H1 (cell line): ENCODE results near the gene ZBTB18. TPM values are rescaled to one million over a fixed set of nuclear protein-coding genes. Genes with fewer than 3 reads are reported as not detected.

Source experiments
- CTCF ChIA-PET: fragments of 300-600 bp; sonication (Branson Sonifier 250); formaldehyde crosslinking; loops from one replicate; lab custom pipeline; 2021; ENCODE audit not compliant: partially characterized antibody; lab: Charles Lee
- POLR2A ChIA-PET: fragments of 300-600 bp; sonication (Branson Sonifier 250); formaldehyde crosslinking; loops from one replicate; lab custom pipeline; 2021; ENCODE audit warnings: inconsistent platforms; ENCODE audit not compliant: partially characterized antibody; lab: Charles Lee
- DNase-seq, 2 experiments: peaks; one replicate each; pipeline versions ENCODE4 v3.0.0 to v3.0.0-alpha.2; 2010 to 2022; ENCODE audit warnings: low spot score in 2 of 2, low read depth in 1 of 2, mixed read lengths in 1 of 2
- FAIRE-seq: peaks from 2 replicates; lab custom pipeline; 2011; peaks lifted over from hg19 to GRCh38; lab: Jason Lieb, UNC
- H2AFZ ChIP-seq: 2 replicates; pipeline ENCODE4 v1.8.1; 2012; ENCODE audit warnings: low read length, inconsistent platforms
- H2AK5ac ChIP-seq: 2 replicates; pipeline ENCODE4 v1.6.1; 2013; ENCODE audit warnings: low read depth, low read length
- H2BK120ac ChIP-seq: replicated peaks from 2 replicates; pipeline ENCODE3; 2013; ENCODE audit warnings: low read depth, low read length, inconsistent platforms
- H2BK12ac ChIP-seq: 2 replicates; pipeline ENCODE4 v1.6.1; 2013; ENCODE audit warnings: low read depth, low read length
- H2BK15ac ChIP-seq: 2 replicates; pipeline ENCODE4 v1.6.1; 2013; ENCODE audit warnings: low read length
- H2BK20ac ChIP-seq: 2 replicates; pipeline ENCODE4 v1.6.1; 2013; ENCODE audit warnings: low read length
- H2BK5ac ChIP-seq: 2 replicates; pipeline ENCODE4 v1.6.1; 2013; ENCODE audit warnings: low read depth, low read length
- H3K14ac ChIP-seq: 2 replicates; pipeline ENCODE4 v1.6.1; 2013; ENCODE audit warnings: inconsistent platforms; ENCODE audit not compliant: insufficient read length
- H3K18ac ChIP-seq: 2 replicates; pipeline ENCODE4 v1.6.1; 2013; ENCODE audit warnings: low read length; ENCODE audit errors: extremely low read depth
- H3K23ac ChIP-seq: 2 replicates; pipeline ENCODE4 v1.6.1; 2013; ENCODE audit warnings: inconsistent platforms; ENCODE audit not compliant: insufficient read length
- H3K23me2 ChIP-seq: 2 replicates; pipeline ENCODE4 v1.6.1; 2013; ENCODE audit warnings: low read depth, low read length
- H3K27ac ChIP-seq: 2 replicates; pipeline ENCODE4 v1.6.1; 2011; ENCODE audit warnings: low read depth, low read length, inconsistent platforms
- H3K27me3 ChIP-seq, 4 experiments: replicated peaks in 1 of 4; 1 replicate in 1 of 4; 2 replicates in 3 of 4; pipeline versions ENCODE4 v1.6.1 to v1.8.1; 2011 to 2013; ENCODE audit warnings: low read length in 3 of 4, mild to moderate bottlenecking in 3 of 4, inconsistent platforms in 2 of 4, mixed read lengths in 2 of 4, moderate library complexity in 1 of 4; ENCODE audit not compliant: control insufficient read depth in 3 of 4, insufficient read depth in 3 of 4; ENCODE audit errors: extremely low read depth in 1 of 4
- H3K36me3 ChIP-seq, 4 experiments: 2 replicates each; pipeline versions ENCODE4 v1.6.1 to v1.8.1; 2011 to 2013; ENCODE audit warnings: mild to moderate bottlenecking in 4 of 4, low read length in 3 of 4, moderate library complexity in 2 of 4, control low read depth in 1 of 4, inconsistent platforms in 1 of 4; ENCODE audit not compliant: insufficient read depth in 4 of 4, control insufficient read depth in 2 of 4
- H3K4ac ChIP-seq: replicated peaks from 2 replicates; pipeline ENCODE3; 2013; ENCODE audit warnings: low read length, low read depth, mixed read lengths, inconsistent platforms; ENCODE audit not compliant: insufficient read length
- H3K4me1 ChIP-seq, 4 experiments: replicated peaks in 1 of 4; 1 replicate in 1 of 4; 2 replicates in 3 of 4; pipeline versions ENCODE4 v1.6.1 to v1.8.1; 2011 to 2013; ENCODE audit warnings: low read length in 3 of 4, inconsistent platforms in 2 of 4, mixed read lengths in 1 of 4; ENCODE audit not compliant: insufficient read depth in 4 of 4, control insufficient read depth in 3 of 4
- H3K4me2 ChIP-seq, 2 experiments: 2 replicates each; pipeline versions ENCODE4 v1.6.1 to v1.8.1; 2011 to 2013; ENCODE audit warnings: low read depth in 2 of 2, low read length in 2 of 2, control low read depth in 1 of 2, inconsistent platforms in 1 of 2, mild to moderate bottlenecking in 1 of 2; ENCODE audit not compliant: insufficient read depth in 1 of 2
- H3K4me3 ChIP-seq, 4 experiments: fragments of 200-600, 300-600 bp in 1 of 4; sonication (generic), shearing (Covaris generic), sonication (Bioruptor Twin) in 1 of 4; 2 replicates each; pipeline versions ENCODE4 v1.5.1 to v1.8.1; 2011 to 2016; ENCODE audit warnings: low read length in 4 of 4, low read depth in 3 of 4, control low read depth in 2 of 4, inconsistent platforms in 2 of 4, mild to moderate bottlenecking in 2 of 4, mixed read lengths in 1 of 4, moderate library complexity in 1 of 4; ENCODE audit not compliant: insufficient read depth in 2 of 4; ENCODE audit errors: extremely low read depth in 1 of 4
- H3K56ac ChIP-seq: replicated peaks from 2 replicates; pipeline ENCODE3; 2013; ENCODE audit warnings: low read depth, mild to moderate bottlenecking, mixed read lengths, low read length, inconsistent platforms; ENCODE audit not compliant: insufficient read length
- H3K79me1 ChIP-seq: 2 replicates; pipeline ENCODE4 v1.6.1; 2013; ENCODE audit warnings: low read depth, low read length, control low read depth
- H3K79me2 ChIP-seq, 2 experiments: 2 replicates each; pipeline versions ENCODE4 v1.6.1 to v1.8.1; 2012 to 2013; ENCODE audit warnings: low read length in 2 of 2, mild to moderate bottlenecking in 2 of 2, inconsistent platforms in 1 of 2; ENCODE audit not compliant: insufficient read depth in 2 of 2, control insufficient read depth in 1 of 2
- H3K9ac ChIP-seq, 4 experiments: replicated peaks in 1 of 4; 1 replicate in 1 of 4; 2 replicates in 3 of 4; pipeline versions ENCODE4 v1.6.1 to v1.8.1; 2011 to 2013; ENCODE audit warnings: low read depth in 3 of 4, low read length in 3 of 4, control low read depth in 2 of 4, mild to moderate bottlenecking in 2 of 4, moderate library complexity in 2 of 4, inconsistent platforms in 1 of 4; ENCODE audit errors: extremely low read depth in 1 of 4
- H3K9me3 ChIP-seq, 2 experiments: 2 replicates each; pipeline versions ENCODE4 v1.6.1 to v1.8.1; 2012 to 2013; ENCODE audit warnings: mild to moderate bottlenecking in 2 of 2, moderate library complexity in 2 of 2, control low read depth in 1 of 2, inconsistent platforms in 1 of 2, low read depth in 1 of 2, low read length in 1 of 2, mixed read lengths in 1 of 2; ENCODE audit not compliant: insufficient read depth in 2 of 2
- H4K20me1 ChIP-seq, 2 experiments: replicated peaks in 1 of 2; 2 replicates each; pipeline versions ENCODE3 to v1.8.1; 2011 to 2013; ENCODE audit warnings: inconsistent platforms in 2 of 2, low read length in 2 of 2, mild to moderate bottlenecking in 1 of 2; ENCODE audit not compliant: insufficient read depth in 2 of 2, control insufficient read depth in 1 of 2
- H4K5ac ChIP-seq: 2 replicates; pipeline ENCODE4 v1.6.1; 2013; ENCODE audit warnings: low read length, low read depth, mixed read lengths, inconsistent platforms; ENCODE audit not compliant: insufficient read length
- H4K8ac ChIP-seq: 2 replicates; pipeline ENCODE4 v1.8.0; 2013; ENCODE audit warnings: mild to moderate bottlenecking, moderate library complexity, low read length, inconsistent platforms; ENCODE audit not compliant: insufficient read depth; ENCODE audit errors: extremely low read depth
- H4K91ac ChIP-seq: replicated peaks from 2 replicates; pipeline ENCODE3; 2013; ENCODE audit warnings: low read length, mixed read lengths, inconsistent platforms; ENCODE audit not compliant: insufficient read length
- CHD1 ChIP-seq: IDR thresholded peaks from 2 replicates; pipeline ENCODE4 v1.6.1; 2012; ENCODE audit warnings: low read depth, low read length, improper control_type of control experiment
- E2F6 ChIP-seq: IDR thresholded peaks from 2 replicates; pipeline ENCODE4 v1.6.1; 2012; ENCODE audit warnings: inconsistent platforms
- EGR1 ChIP-seq: IDR thresholded peaks from 2 replicates; pipeline ENCODE4 v1.6.1; 2011; ENCODE audit warnings: low read depth, low read length, borderline replicate concordance
- EP300 ChIP-seq, 2 experiments: IDR thresholded peaks; 1 replicate in 1 of 2; 2 replicates in 1 of 2; pipeline ENCODE4 v1.6.1; 2011 to 2012; ENCODE audit warnings: low read depth in 2 of 2, low read length in 2 of 2, mild to moderate bottlenecking in 2 of 2, borderline replicate concordance in 1 of 2, inconsistent platforms in 1 of 2, moderate library complexity in 1 of 2
- EZH2 ChIP-seq: fragments of 200-600 bp; sonication (generic); IDR thresholded peaks from 2 replicates; pipeline ENCODE4 v1.7.1; 2012; ENCODE audit warnings: low read depth, mild to moderate bottlenecking, moderate library complexity, low read length, inconsistent platforms; ENCODE audit not compliant: severe bottlenecking
- GTF2F1 ChIP-seq: IDR thresholded peaks from 2 replicates; pipeline ENCODE4 v1.6.1; 2012; ENCODE audit warnings: low read depth, low read length, improper control_type of control experiment, borderline replicate concordance
- KDM5A ChIP-seq: fragments of 200-600 bp; IDR thresholded peaks from 2 replicates; pipeline ENCODE4 v1.7.1; 2012; ENCODE audit warnings: mild to moderate bottlenecking, low read length, inconsistent platforms, mixed read lengths
- MAFK ChIP-seq: IDR thresholded peaks from 2 replicates; pipeline ENCODE4 v1.6.1; 2012; ENCODE audit warnings: low read depth, mild to moderate bottlenecking, improper control_type of control experiment, low read length
- MAX ChIP-seq: IDR thresholded peaks from 2 replicates; pipeline ENCODE4 v1.6.1; 2012; ENCODE audit warnings: inconsistent platforms
- RBBP5 ChIP-seq: IDR thresholded peaks from 2 replicates; pipeline ENCODE4 v1.7.1; 2012; ENCODE audit warnings: low read depth, mild to moderate bottlenecking, inconsistent platforms, low read length, moderate library complexity, borderline replicate concordance
- SP4 ChIP-seq: IDR thresholded peaks from 2 replicates; pipeline ENCODE4 v1.6.1; 2012; ENCODE audit warnings: low read length, inconsistent platforms
- TAF1 ChIP-seq: IDR thresholded peaks from 2 replicates; pipeline ENCODE4 v1.6.1; 2011; ENCODE audit warnings: mild to moderate bottlenecking, low read depth, low read length
- TEAD4 ChIP-seq: IDR thresholded peaks from 2 replicates; pipeline ENCODE4 v1.6.1; 2012; ENCODE audit warnings: low read depth, low read length, inconsistent platforms, mixed read lengths
- WGBS, 2 experiments: shearing (Covaris generic) in 1 of 2; methylation state at CpG; one replicate each; pipeline versions ENCODE4 v1.1.6 to v1.1.7; 2013 to 2015; ENCODE audit warnings: low lambda C conversion rate in 2 of 2, mixed read lengths in 2 of 2, inconsistent platforms in 1 of 2, low coverage in 1 of 2, missing lambda C conversion rate in 1 of 2; ENCODE audit not compliant: insufficient replicate concordance in 2 of 2, insufficient coverage in 1 of 2, insufficient read length in 1 of 2; ENCODE audit errors: extremely low coverage in 1 of 2, missing lambda C conversion rate in 1 of 2; 5-methylcytosine and 5-hydroxymethylcytosine counted together
- polyA plus RNA-seq, 7 experiments: library from polyadenylated mRNA; depleted of rRNA in 3 of 7; stranded (reverse) in 5 of 7; unstranded in 2 of 7; fragments of >200 nt in 5 of 7; fragments of 200-250 nt in 2 of 7; gene quantifications; 1 replicate in 5 of 7; 2 replicates in 1 of 7; 4 replicates in 1 of 7; pipeline versions ENCODE4 v1.2.1 to v1.2.3, GENCODE V29; 2011 to 2013; ENCODE audit warnings: missing spikeins in 2 of 7, mixed read lengths in 2 of 7
- total RNA-seq: library from RNA; stranded (reverse); fragmentation: NEBNext Ultra II Directional; extraction: Animal tissue kit (Norgen Biotek cat#: 25700); gene quantifications from 2 replicates; pipeline ENCODE4 v1.2.1, GENCODE V29; 2021

Gene ZBTB18
- total and polyA plus RNA-seq, 2 of the 8 experiments (the other 6 are each of a cell fraction or from before 2014, with no cell fraction given): 8.5 to 14.4 TPM

GRCh38 chr1:244027491-244028145 is 23.5 kb upstream of the ZBTB18 start:
- H3K79me1 ChIP-seq: no peaks in the 10 kb centered on the region
- no peaks in the 10 kb centered on the region for H3K79me2 ChIP-seq
- H3K4me2 ChIP-seq: no peak overlapping the region
- no peak overlapping the region for H3K9ac ChIP-seq
- no peak for FAIRE-seq
- H3K4me1 ChIP-seq: no peaks in the 10 kb centered on the region
- TF ChIP-seq MAFK: no peak
- TF ChIP-seq MAX: no peak
- no peak for TF ChIP-seq EP300 (IDR thresholded peaks at IDR 0.05; ENCODE audit: borderline replicate concordance in 1 of 2, low read depth in 2 of 2, low read length in 2 of 2)
- no peak for TF ChIP-seq GTF2F1
- no peak for TF ChIP-seq KDM5A
- no peak for TF ChIP-seq TEAD4
- no peak for TF ChIP-seq EZH2
- TF ChIP-seq E2F6: no peak
- TF ChIP-seq SP4: no peak
- no peak for TF ChIP-seq TAF1
- no peak for TF ChIP-seq RBBP5
- TF ChIP-seq EGR1: no peak
- no peak for TF ChIP-seq CHD1
- TF ChIP-seq, all 59 proteins: peak for 0
- Histone ChIP-seq H3K9me3 (no peaks in the 10 kb centered on the region), H2BK20ac (no peak overlapping the region), H2BK15ac (no peak overlapping the region), H3K23me2 (no peaks in the 10 kb centered on the region), H4K5ac (no peak overlapping the region), H4K91ac (no peak overlapping the region), H2BK120ac (no peak overlapping the region), H3K56ac (no peak overlapping the region), H2BK5ac (no peak overlapping the region), H3K4ac (no peak overlapping the region), H3K18ac (no peak overlapping the region), H3K4me3 (no peak overlapping the region), H2AFZ (no peak overlapping the region), H3K27ac (no peak overlapping the region), H3K27me3 (no peaks in the 10 kb centered on the region), H3K36me3 (no peaks in the 10 kb centered on the region), H3K23ac (no peak overlapping the region), H3K14ac (no peak overlapping the region), H2AK5ac (no peak overlapping the region), H4K8ac (no peak overlapping the region), H4K20me1 (no peaks in the 10 kb centered on the region), H2BK12ac (no peak overlapping the region)
- DNase-seq: no peak
- 91% methylated on average over 17 of the region's 17 CpGs; no CpG with 5 or more reads in 1 of the 2 experiments for WGBS, 2 experiments
- ChIA-PET POLR2A (no interaction called here), CTCF (interaction anchor here (0.6 kb wide), 2 partner anchors 11 to 1504 kb away, joined by 3 to 4 read pairs; no protein-coding TSS in a partner anchor)
